HepG2 (cell line): ENCODE results near the gene FAM25A. TPM values are rescaled to one million over a fixed set of nuclear protein-coding genes. Genes with fewer than 3 reads are reported as not detected.
"Not testable (repeated sequence)": the region's sequence is repeated elsewhere in the genome, so short reads cannot be mapped to it uniquely, and the experiment has no call there.

Source experiments
- ATAC-seq: fragments of 200-7000 bp; cut with Tn5 transposase; 3 replicates; pipeline ENCODE4 v1.9.1; 2020; ENCODE audit warnings: mild to moderate bottlenecking, moderate library complexity
- BruUV-seq: library from RNA; stranded (reverse); fragments of 400-500 nt; replicated peaks from 2 replicates; lab custom pipeline; 2021; lab: Mats Ljungman, UMichigan
- CTCF ChIA-PET: fragments of 300-600 bp; formaldehyde crosslinking; extraction: SDS; loops from one replicate; lab custom pipeline; 2021; ENCODE audit warnings: low total read pairs, inconsistent platforms, low intra/inter-chr PET ratio; lab: Yijun Ruan, JAX
- POLR2A ChIA-PET: fragments of 350-600 bp; sonication (Branson Sonifier 250); formaldehyde crosslinking; loops from one replicate; lab custom pipeline; 2020; ENCODE audit warnings: antibody characterized with exemption, inconsistent platforms; lab: Yijun Ruan, JAX
- DNase-seq: peaks from one replicate; pipeline ENCODE4 v3.0.0-alpha.2; 2015; ENCODE audit warnings: low spot score
- FAIRE-seq: peaks from 3 replicates; lab custom pipeline; 2011; peaks lifted over from hg19 to GRCh38; lab: Jason Lieb, UNC
- H2AFZ ChIP-seq: one replicate; pipeline ENCODE4 v1.6.1; 2011; ENCODE audit warnings: low read length, inconsistent platforms
- H3K27ac ChIP-seq: fragments of 300-600 bp; 3 replicates; pipeline ENCODE4 v1.8.0; 2011; ENCODE audit warnings: mixed run types, mild to moderate bottlenecking, mixed read lengths, low read length, inconsistent platforms; ENCODE audit not compliant: insufficient read depth; ENCODE audit errors: extremely low read length
- H3K27me3 ChIP-seq, 2 experiments: fragments of 200-600 bp in 1 of 2; 2 replicates in 1 of 2; 3 replicates in 1 of 2; pipeline versions ENCODE4 v1.6.0 to v1.8.0; 2011; ENCODE audit warnings: low read length in 2 of 2, mild to moderate bottlenecking in 2 of 2, moderate library complexity in 2 of 2, inconsistent platforms in 1 of 2; ENCODE audit not compliant: insufficient read depth in 2 of 2, control insufficient read depth in 1 of 2
- H3K36me3 ChIP-seq, 2 experiments: fragments of 200-600 bp in 1 of 2; replicated peaks in 1 of 2; 2 replicates in 1 of 2; 3 replicates in 1 of 2; pipeline versions ENCODE4 v1.5.1 to v1.8.0; 2011; ENCODE audit warnings: low read length in 2 of 2, inconsistent platforms in 1 of 2; ENCODE audit not compliant: insufficient read depth in 2 of 2, control insufficient read depth in 1 of 2
- H3K4me1 ChIP-seq: 2 replicates; pipeline ENCODE4 v1.5.1; 2012; ENCODE audit warnings: low read length, inconsistent platforms; ENCODE audit not compliant: insufficient read depth
- H3K4me2 ChIP-seq: 2 replicates; pipeline ENCODE4 v1.6.0; 2011; ENCODE audit warnings: low read depth, low read length, inconsistent platforms
- H3K4me3 ChIP-seq, 3 experiments: fragments of 200-600 bp in 1 of 3; sonication (generic), shearing (Covaris generic) in 1 of 3; replicated peaks in 1 of 3; 2 replicates each; pipeline ENCODE4 v1.5.1; 2011 to 2016; ENCODE audit warnings: low read length in 3 of 3, inconsistent platforms in 2 of 3, low read depth in 2 of 3, mild to moderate bottlenecking in 2 of 3, control low read depth in 1 of 3, mixed read lengths in 1 of 3; ENCODE audit not compliant: insufficient read depth in 1 of 3
- H3K79me2 ChIP-seq: one replicate; pipeline ENCODE4 v1.6.1; 2011; ENCODE audit warnings: low read length, inconsistent platforms; ENCODE audit not compliant: insufficient read depth
- H3K9ac ChIP-seq: 2 replicates; pipeline ENCODE4 v1.6.0; 2011; ENCODE audit warnings: mild to moderate bottlenecking, low read depth, low read length, inconsistent platforms; ENCODE audit not compliant: insufficient read depth
- H3K9me3 ChIP-seq: 2 replicates; pipeline ENCODE4 v1.5.1; 2012; ENCODE audit warnings: mild to moderate bottlenecking, low read length
- H4K20me1 ChIP-seq: 2 replicates; pipeline ENCODE4 v1.6.0; 2011; ENCODE audit warnings: inconsistent platforms, mild to moderate bottlenecking, low read length, moderate library complexity; ENCODE audit not compliant: insufficient read depth
- ATRX ChIP-seq: sonication (generic); formaldehyde crosslinking; IDR thresholded peaks from 2 replicates; pipeline ENCODE4 v1.4.0; 2020; ENCODE audit warnings: missing genetic modification reagents, borderline replicate concordance
- KLF6 ChIP-seq: IDR thresholded peaks from 2 replicates; pipeline ENCODE4 v1.8.0; 2016; ENCODE audit warnings: missing biosample characterization, missing genetic modification reagents
- SATB2 ChIP-seq: sonication (generic); formaldehyde crosslinking; IDR thresholded peaks from 2 replicates; pipeline ENCODE4 v1.5.0; 2020; ENCODE audit warnings: missing genetic modification reagents
- SP5 ChIP-seq: IDR thresholded peaks from 2 replicates; pipeline ENCODE4 v1.6.1; 2016; ENCODE audit warnings: low read depth, borderline replicate concordance
- TP53 ChIP-seq: sonication (generic); formaldehyde crosslinking; conservative IDR thresholded peaks from 2 replicates; pipeline ENCODE4 v1.4.0; 2020; ENCODE audit warnings: missing genetic modification reagents
- ZNF232 ChIP-seq: sonication (generic); formaldehyde crosslinking; IDR thresholded peaks from 2 replicates; pipeline ENCODE4 v1.4.0; 2020; ENCODE audit warnings: missing genetic modification reagents, borderline replicate concordance
- ZNF354B ChIP-seq: sonication (generic); formaldehyde crosslinking; IDR thresholded peaks from 2 replicates; pipeline ENCODE4 v1.8.0; 2022; ENCODE audit warnings: mild to moderate bottlenecking, missing genetic modification reagents
- ZNF891 ChIP-seq: sonication (generic); formaldehyde crosslinking; IDR thresholded peaks from 2 replicates; pipeline ENCODE4 v1.5.0; 2020; ENCODE audit warnings: mild to moderate bottlenecking, missing genetic modification reagents
- WGBS: methylation state at CpG from one replicate; pipeline ENCODE4 v1.1.6; 2017; ENCODE audit warnings: low lambda C conversion rate; 5-methylcytosine and 5-hydroxymethylcytosine counted together
- in situ Hi-C: cut with HindIII; loops from 2 replicates; pipeline ENCODE4 v1.10.0; 2017; ENCODE audit warnings: low pct_unique_long_range_greater_than_20kb; ENCODE audit not compliant: extremely low pct_ligation_motif_present
- intact Hi-C: fragments of 100-400 bp; cut with micrococcal nuclease; formaldehyde crosslinking; loops from one replicate; pipeline ENCODE4 v1.10.0; 2022; ENCODE audit not compliant: unreplicated experiment
- polyA plus RNA-seq, 8 experiments: library from polyadenylated mRNA; depleted of rRNA in 3 of 8; stranded (reverse) in 7 of 8; unstranded in 1 of 8; fragments of >200 nt; fragmentation: Illumina TruSeq in 4 of 8; extraction: Trizol in 4 of 8; gene quantifications; 2 replicates each; pipeline versions ENCODE4 v1.2.1 to v1.2.3, GENCODE V29; 2011 to 2016; ENCODE audit warnings: low read depth in 4 of 8, missing spikeins in 1 of 8, mixed read lengths in 1 of 8; ENCODE audit not compliant: insufficient read depth in 1 of 8
- total RNA-seq, 5 experiments: library from RNA; depleted of rRNA; stranded (reverse); fragments of >200 nt; fragmentation: Illumina TruSeq; extraction: Trizol; gene quantifications; 2 replicates each; pipeline ENCODE4 v1.2.3, GENCODE V29; 2016; ENCODE audit warnings: low read depth in 1 of 5

Gene FAM25A
- total and polyA plus RNA-seq, 2 of the 13 experiments (the other 11 are each of a cell fraction or from before 2014, with no cell fraction given) = not detected

- in situ Hi-C loops = no loop called here
- no TSS peak for BruUV-seq
- CTCF ChIA-PET = no interaction called here
- POLR2A ChIA-PET = no interaction called here
- Histone ChIP-seq H4K20me1 (no peaks in the 10 kb centered on the region), H3K9me3 (no peaks in the 10 kb centered on the region), H3K27me3 (no peaks in the 10 kb centered on the region; a peak in 1 of 5 replicates), H2AFZ (no peak overlapping the region)
- FAIRE-seq (no peak), DNase-seq (no peak)
- TF ChIP-seq SP5 (CRISPR knock-in tag) (no peak), SATB2 (CRISPR knock-in tag) (no peak), ZNF891 (CRISPR knock-in tag) (no peak), TP53 (CRISPR knock-in tag) (no peak), KLF6 (CRISPR knock-in tag) (no peak), ATRX (CRISPR knock-in tag) (no peak), ZNF354B (CRISPR knock-in tag) (no peak), ZNF232 (no peak)
- TF ChIP-seq, all 625 proteins: peak for 0
- H3K79me2 ChIP-seq = no peaks in the 10 kb centered on the region
- H3K9ac ChIP-seq = no peak overlapping the region
- WGBS = 17% methylated on average over 2 of the region's 3 CpGs
- no peak overlapping the region for H3K4me3 ChIP-seq
- H3K4me1 ChIP-seq = no peaks in the 10 kb centered on the region
- H3K27ac ChIP-seq = no peak overlapping the region
- ATAC-seq = peak; percentile 58
- intact Hi-C loops = no loop called here
- H3K4me2 ChIP-seq = no peak overlapping the region
- H3K36me3 ChIP-seq = no peaks in the 10 kb centered on the region
Observed at GRCh38 chr10:86979977-86980448, 40.1 kb upstream of the FAM25A start.

DNA sequence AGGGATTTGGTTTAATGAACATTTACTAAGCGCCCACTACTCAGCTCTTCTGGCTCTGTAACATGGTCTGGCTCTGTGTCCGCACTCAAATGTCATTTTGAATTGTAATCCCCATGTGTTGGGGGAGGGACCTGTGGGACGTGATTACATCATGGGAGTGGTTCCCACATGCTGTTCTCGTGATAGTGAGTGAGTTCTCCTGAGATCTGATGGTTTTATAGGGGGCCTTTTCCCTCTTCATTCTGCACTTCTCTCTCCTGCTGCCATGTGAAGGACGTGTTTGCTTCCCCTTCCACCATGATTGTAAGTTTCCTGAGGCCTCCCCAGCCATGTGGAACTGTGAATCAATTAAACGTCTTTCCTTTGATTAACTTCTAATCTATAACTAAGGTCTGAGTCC, 39.1 kb upstream of the FAM25A start:
- CTCF ChIA-PET, in situ Hi-C loops, H3K27me3 ChIP-seq, BruUV-seq, H3K4me3 ChIP-seq, H3K4me1 ChIP-seq, POLR2A ChIA-PET, H3K79me2 ChIP-seq, intact Hi-C loops, FAIRE-seq, H2AFZ ChIP-seq, H3K27ac ChIP-seq, ATAC-seq, DNase-seq, H3K9me3 ChIP-seq, H3K9ac ChIP-seq, H4K20me1 ChIP-seq, H3K4me2 ChIP-seq, H3K36me3 ChIP-seq: not testable (repeated sequence)
- 13% methylated on average over 5 of the region's 6 CpGs for WGBS
